ENCODE measurements around the gene PKNOX1.
"Not testable (repeated sequence)": the region's sequence is repeated elsewhere in the genome, so short reads cannot be mapped to it uniquely, and the experiment has no call there.

Gene PKNOX1

DNA sequence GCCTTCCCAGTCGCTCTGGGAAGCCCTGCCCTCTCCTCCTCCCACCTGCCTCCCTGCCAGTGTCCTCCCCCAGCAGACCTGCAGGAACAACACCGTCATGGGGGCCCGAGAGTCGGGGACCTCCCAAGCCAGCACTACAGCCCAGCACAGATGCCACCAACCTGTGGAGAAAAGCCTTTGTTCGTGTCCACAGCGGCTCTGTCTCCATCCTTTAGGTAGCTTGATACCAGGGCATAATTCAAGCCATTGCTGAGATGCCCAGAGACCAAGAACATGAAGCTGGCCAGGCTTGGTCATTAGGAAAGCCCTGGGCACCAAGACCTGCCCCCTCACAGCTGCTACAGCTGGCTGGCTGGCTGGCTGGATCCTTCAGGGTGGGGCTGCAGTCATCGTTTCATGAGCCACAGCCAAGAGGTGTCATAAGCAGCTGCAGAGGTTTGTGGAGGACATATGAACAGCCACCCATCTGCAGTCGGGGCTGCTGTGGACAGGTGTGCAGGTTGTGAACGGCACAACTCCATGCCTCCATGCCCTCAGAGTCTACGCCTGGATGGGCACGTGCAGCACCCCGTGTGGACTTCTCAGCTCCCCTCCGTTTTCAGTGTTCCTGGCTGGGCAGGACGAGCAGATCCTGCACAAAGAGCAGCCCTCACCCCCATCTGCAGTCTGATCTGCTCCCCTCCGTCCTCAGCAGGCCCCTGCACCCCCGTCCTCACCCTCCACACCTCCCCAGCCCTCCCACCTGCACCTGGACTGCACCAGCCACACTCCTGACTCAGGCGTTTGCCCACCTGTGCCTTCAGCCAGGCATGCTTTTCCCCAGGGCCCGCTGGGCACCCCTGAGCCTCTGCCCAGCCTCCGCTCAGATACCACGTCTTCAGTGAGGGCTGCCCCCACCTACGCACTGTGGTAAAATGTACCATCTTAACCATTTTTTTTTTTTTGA lies 71.8 kb downstream of the PKNOX1 start:
- DNase-seq (ENCODE audit: low spot score): not testable (repeated sequence)

DNA sequence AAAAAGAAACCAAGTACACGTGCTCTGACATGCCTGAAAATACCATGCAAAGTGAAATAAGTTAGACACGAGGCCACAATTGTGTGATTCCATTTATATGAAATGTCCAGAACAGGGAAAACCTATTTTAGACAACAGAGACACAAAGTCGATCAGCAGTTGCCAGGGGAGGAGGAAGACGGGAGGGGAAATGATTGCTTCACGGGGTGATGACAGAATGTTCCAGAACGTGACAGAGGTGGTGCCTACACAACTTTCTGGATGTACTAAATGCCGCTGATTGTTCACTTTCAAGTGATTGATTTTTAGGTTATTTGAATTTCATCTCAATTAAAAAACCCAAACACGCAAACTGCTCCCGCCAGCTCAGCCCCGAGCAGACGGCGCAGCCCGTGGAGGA lies 78.8 kb downstream of the PKNOX1 start:
- DNase-seq (ENCODE audit: low spot score): not testable (repeated sequence)

DNA sequence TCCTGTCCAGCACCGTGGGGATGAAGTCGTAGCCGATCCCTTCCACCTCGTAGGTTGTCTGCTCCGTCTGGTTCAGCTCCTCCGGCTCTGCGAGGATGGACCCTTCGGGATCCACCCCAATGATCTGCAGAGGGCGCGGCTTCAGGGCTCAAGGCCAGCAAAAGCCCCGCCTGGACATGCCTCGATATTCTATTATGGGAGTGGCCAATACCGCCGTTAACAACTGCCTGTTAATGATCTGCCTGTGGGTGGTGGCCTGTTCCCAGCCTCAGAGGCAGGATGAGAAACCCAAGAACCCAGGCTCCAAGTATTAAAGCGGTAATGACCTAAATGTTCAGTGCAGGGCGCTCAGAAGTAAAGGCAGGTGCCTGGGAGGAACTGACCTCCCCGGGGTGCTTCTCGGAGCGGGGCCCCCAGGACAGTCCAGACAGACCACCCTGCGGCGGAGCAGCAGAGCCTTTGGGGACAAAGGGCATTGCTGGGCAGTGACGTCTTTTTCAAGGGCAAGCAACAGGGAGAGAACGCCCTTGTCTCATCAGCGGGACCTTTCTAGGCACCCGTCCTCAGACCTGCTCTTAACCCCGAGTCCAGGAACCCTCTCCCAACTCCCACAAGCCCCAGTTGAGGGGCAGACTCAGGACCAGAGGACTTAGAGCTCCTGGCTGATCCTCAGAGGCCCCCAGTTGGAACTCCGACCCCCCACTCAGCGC lies 88.7 kb downstream of the PKNOX1 start:
- not testable (repeated sequence) for DNase-seq (ENCODE audit: low spot score)

DNA sequence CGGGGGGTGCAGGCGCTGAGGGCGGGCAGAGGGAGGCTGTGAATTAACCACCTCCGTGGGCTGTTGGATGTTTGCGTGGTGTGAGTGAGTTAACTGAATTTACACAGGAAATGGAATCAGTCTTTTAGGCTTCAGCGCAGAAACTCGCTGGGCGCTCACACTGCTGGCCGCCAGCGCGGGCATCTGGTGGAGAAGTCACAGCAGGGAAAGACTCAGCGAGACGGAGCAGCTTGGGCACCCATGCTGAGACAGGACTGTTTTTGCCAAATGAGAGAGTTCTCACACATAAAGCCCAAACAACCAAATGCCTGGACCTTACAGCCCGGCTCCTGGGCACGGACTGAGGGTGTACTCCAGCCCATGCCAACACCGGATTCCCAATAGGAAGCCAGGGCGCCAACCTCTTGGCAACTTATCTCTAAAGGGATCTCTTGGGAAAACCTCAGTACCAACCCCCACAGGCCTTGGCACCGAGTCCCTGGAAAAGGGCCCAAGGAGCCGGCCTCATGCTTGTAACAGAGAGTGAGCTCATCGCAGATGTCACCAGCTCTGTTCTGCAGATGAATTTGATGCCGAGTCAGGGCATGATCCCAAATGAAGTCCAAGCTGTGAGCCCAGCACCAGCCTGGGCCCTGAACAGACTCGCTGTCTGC lies 90.0 kb downstream of the PKNOX1 start:
- DNase-seq (ENCODE audit: low spot score): not testable (repeated sequence)

DNA sequence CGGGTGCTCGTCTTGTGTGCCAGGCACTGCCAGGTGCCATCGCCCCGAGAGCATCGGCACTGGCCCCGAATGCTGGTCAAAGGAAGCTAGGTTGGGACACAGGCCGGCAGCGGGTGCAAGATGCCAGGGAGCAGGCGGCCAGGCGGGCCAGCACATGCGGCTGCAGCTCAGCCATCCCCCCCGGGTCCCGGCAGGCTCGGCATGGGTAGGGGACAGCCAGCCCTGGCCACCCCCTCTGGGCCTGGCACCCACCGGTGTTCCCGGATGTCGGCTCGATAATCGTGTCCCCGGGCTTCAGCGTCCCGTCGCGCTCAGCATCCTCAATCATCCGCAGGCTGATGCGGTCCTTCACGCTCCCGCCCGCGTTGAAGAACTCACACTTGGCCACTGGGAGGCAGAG lies 91.6 kb downstream of the PKNOX1 start:
- peak; percentile 25 for DNase-seq (ENCODE audit: low spot score)

DNA sequence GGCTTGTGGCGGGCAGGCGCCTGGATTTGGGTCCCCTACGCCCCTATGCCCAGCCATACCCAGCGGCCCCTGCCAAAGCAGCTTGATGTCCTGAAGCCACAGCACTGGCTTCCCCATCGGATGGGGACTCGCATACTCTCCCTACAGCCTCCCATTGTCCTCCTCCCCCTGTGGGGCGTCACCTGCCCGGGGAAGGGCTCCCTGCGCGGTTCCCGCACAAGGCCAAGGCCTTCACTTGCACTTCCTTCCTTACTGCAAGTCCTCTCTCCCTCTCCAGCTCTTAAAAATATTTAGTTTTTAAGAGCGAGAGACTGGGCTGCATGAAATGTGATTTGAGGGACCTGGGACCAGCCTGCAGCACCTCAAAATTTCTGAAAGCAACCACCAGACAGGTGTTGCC lies 92.3 kb downstream of the PKNOX1 start:
- peak; percentile 11 for DNase-seq (ENCODE audit: low spot score)

DNA sequence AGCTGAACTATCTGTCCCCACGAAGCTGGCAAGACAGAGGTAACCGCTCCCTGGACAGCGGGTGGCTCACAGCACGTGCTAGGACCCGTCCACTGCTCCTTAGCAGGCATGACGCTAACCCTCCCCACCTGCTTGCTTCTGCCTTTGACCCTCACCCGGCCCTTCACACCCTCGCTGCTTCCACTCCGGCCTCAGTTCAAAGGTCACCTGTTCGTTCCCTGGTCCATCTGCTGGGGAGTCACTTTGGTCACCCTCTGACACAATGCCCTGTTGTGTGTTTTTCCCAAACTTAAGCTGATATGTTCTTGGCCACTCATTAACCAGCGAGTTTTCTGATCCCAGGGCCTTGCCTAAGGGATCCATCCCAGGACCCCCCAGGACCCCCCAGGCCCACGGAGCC lies 93.7 kb downstream of the PKNOX1 start:
- not testable (repeated sequence) for DNase-seq (ENCODE audit: low spot score)

DNA sequence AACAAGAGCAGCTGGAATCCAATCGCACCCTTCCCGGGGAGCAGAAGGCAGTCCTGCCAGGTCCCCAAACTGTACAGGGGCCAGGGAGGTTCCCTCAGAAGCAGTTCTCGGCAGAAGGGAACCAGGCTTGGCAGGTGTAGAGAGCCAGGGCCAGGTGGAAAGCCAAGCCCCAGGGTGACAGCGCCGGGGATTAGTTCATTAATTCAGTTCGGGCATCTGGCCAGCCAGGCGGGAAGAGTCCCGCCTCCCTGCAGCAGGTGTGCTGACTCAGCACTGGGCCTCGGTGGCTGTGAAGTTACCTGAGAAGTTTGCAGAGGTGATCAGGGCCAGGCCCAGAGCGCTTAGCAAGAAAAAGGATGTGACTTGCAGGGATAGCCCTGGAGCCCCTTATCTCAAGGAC lies 95.3 kb downstream of the PKNOX1 start:
- not testable (repeated sequence) for DNase-seq (ENCODE audit: low spot score)

DNA sequence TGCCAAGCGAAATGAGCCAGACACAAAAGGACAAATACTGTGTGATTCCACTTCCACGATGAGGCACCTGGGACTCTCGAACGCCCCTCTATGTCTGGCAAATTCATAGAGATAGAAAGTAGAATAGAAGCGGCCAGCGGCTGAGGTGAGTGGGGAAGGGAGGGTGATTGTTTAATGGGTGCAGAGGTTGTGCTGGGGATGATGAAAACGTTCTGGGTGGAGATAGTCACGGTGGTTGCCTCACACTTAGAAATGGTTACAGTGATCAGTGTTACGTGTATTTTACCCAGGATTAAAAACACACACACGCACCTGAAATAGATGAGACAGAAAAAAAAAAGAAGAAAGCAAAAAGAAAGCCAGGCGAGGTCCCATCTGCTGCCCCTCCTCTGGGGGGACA lies 98.4 kb downstream of the PKNOX1 start:
- not testable (repeated sequence) for DNase-seq (ENCODE audit: low spot score)

DNA sequence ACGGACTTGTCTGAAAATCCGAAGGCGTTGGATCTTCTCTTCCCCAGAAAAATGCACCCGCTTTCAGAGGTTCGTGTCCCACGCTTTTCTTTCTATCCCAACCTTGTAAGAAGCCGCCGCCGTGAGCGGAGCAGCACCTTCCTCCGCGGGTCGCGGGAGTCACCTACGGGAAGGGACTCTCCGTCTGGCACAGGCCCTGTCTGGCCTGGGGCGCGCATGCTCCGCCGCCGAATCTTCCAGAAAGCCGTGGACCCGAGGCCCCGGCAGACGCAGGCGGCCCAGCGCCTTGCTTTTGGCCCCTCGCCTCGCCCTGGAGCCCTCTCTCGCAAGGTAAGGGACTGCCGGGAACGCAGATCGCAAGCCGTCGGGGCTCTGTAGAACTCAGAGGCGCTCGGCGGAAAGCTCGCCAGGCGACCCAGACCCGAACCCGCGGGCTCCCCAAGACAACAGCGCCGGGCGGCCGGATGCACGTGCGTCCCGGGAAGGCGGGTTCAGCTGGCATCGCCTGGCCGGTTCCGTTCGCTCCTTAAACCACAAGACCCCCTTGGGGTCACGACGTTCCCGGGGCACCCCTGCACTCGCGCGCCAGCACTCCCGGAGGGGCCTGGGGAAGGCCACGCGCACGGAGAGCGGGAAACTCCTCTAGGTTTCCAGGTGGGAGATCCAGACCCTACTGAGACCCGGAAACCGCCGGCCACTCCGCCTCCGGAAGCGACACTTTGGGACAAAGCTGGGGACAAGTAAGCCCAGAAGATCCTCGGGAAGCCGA lies 100.2 kb downstream of the PKNOX1 start:
- DNase-seq (ENCODE audit: low spot score): not testable (repeated sequence)

DNA sequence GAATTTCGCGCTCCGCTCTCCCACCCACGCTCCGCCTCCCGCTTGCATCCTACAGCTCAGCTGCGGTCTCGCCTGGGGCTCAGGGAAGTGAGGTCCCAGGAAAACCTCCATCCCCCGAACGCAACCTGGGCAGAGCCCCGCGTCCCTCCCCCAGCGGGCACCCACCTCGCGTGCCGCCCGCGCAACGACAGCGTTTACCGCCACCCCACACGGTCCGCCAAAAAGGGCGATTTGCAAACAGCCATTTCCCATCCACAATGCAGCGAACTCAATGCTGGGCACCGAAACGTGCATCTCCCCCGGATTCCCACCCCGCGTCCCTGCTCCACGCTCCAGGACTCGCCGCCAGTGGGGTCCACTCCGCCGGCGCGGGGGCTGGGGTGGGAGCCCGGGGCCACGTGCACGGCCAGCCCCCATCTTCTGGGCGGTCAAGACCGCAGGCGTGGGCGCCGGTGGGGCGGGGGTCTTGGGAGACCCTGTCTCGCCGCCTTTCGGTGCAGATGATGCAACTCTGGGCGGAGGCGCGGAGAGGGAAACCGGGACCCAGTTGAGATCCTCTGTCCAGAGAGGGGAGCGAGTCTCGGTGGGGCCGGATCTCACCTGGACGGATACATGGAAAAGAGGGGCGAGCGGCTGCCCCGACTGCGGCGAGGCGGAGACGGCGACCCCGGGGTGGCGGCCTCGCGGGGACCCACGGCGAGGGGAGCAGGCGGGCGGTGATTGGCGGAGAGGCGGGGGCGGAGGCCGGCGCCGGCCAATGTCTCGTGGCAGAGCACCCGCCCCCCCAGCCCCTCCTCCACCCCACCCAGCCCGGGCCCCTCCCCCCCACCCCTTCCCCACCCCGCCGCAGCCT lies 101.0 kb downstream of the PKNOX1 start, which contains the start of gene CBS:
Gene CBS, minus strand, starts transcription at position 666 of the 853 bp plus-strand sequence. CDS start 3,642 bp downstream, outside the sequence.
- not testable (repeated sequence) for DNase-seq (ENCODE audit: low spot score)

DNA sequence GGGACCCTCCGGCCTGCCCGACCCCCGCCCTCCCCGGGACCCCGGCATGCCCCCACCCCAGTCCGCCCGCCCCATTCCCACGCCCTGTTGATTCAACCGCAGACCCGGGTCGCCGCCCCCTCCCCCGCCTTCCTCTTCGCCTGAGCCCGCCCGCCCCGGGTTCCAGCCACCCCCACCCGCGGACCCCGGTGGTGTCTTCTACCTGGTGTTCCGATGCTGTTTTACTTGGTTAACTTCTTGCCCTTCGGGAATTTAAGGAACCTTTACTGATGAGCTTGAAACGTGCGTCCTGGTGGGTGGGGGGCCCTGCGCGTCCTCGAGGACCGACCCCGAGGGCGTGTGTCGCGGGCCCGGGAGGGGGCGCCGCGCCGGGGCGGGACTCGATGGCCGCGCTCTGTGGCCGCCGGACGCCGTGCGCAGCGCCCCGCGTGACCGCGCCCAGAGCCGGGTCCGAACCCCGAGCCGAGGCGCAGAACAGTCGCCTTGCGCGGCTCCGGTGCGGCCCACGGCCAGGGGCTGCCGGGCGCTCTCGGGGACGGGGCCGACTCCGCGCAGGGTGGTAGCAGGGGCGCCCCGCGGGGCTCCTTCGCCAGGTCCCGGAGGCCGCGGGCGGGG lies 101.8 kb downstream of the PKNOX1 start:
- DNase-seq (ENCODE audit: low spot score): not testable (repeated sequence)

DNA sequence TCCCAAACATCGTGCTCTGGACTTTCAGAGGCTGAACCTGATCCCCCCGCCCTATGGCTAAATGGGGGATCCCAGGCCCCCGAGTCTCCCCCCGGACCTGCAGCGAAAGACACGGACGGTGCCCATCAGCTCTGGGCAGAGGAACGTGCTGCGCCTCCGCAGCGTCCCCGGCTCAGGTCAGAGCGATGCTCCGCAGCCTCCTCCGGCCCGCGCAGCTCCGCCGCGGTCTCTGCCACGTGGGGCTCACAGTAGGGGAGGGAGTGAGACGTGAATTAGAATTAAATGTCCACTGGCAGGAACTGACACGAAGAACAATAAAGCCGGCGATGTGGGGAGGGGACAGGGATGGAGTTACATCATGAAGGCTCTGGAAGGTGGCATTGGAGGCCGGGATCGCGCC lies 102.3 kb downstream of the PKNOX1 start:
- not testable (repeated sequence) for DNase-seq (ENCODE audit: low spot score)

DNA sequence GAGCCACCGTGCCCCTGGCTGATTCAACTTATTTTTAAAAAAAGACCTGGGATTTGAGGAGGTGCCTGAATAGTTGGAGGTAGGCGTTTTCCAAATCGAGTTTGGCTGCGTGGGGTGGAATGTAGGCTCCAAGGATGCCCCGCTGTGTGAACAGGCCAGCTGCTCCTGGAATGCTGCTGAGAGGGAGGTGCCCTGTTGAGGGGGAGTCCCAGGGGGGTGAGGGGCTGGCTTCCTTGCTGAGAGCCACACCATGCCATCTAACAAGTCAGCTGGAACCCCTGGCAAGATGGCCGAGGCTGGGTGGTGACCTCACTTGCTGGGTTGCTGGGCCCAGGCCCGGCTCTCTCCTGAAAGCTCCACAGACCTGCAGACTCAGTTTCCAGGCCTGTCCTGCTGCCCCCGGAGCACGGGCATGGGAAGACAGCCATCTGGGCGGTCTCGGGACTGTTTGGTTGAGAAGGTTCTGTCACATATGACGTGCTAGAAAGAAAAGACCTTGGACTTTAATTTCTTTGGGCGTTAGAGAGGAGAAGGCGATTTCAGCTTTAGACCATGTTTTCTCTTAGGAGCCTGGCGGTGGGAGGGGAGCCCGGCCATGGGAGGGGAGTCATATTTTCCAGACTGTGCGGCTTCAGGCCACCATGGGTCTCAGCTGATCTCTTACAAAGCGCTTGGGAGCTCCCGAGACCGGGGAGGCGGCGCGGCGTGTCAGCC lies 108.4 kb downstream of the PKNOX1 start:
- DNase-seq (ENCODE audit: low spot score): not testable (repeated sequence)

All from left forelimb (tissue), 1 donor.